ENCODE results near the gene PRR12.

Gene PRR12

DNA sequence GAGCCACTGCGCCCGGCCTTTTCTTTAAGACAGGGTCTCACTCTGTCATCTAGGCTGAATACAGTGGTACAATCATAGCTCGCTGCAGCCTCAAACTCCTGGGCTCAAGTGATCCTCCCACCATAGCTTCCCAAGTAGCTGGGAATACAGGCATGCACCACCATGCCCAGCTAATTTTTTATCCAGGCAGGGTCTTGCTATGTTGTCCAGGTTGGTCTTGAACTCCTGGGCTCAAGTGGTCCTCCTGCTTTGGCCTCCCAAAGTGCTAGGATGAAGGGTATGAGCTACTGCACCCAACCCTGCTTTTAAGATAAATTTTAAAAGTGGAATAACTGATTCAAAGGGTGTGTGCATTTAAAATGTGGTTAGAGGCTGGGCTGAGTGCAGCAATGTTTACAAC is 24.7 kb upstream of the PRR12 start:
- H3K4me3 ChIP-seq (ENCODE audit: low read depth, low read length), result no peak overlapping the region
- TF ChIP-seq, protein P1, sequence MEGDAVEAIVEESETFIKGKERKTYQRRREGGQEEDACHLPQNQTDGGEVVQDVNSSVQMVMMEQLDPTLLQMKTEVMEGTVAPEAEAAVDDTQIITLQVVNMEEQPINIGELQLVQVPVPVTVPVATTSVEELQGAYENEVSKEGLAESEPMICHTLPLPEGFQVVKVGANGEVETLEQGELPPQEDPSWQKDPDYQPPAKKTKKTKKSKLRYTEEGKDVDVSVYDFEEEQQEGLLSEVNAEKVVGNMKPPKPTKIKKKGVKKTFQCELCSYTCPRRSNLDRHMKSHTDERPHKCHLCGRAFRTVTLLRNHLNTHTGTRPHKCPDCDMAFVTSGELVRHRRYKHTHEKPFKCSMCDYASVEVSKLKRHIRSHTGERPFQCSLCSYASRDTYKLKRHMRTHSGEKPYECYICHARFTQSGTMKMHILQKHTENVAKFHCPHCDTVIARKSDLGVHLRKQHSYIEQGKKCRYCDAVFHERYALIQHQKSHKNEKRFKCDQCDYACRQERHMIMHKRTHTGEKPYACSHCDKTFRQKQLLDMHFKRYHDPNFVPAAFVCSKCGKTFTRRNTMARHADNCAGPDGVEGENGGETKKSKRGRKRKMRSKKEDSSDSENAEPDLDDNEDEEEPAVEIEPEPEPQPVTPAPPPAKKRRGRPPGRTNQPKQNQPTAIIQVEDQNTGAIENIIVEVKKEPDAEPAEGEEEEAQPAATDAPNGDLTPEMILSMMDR (IDR thresholded peaks at IDR 0.05; ENCODE audit: low read depth, low read length), result no peak
- TF ChIP-seq MYC (IDR thresholded peaks at IDR 0.05; ENCODE audit: low read depth, low read length), result no peak
- TF ChIP-seq POLR2A (IDR thresholded peaks at IDR 0.05; ENCODE audit: extremely low read depth, insufficient read length), result no peak
- TF ChIP-seq MAX (IDR thresholded peaks at IDR 0.05; ENCODE audit: low read depth, low read length), result no peak
- DNase-seq (ENCODE audit: low read depth), result no peak

- DNase-seq (ENCODE audit: low read depth), result peak; percentile 70
These were observed 23.0 kb upstream of the PRR12 start for GRCh38 chr19:49567861-49568441.

GRCh38 chr19:49570138-49570856 is 20.7 kb upstream of the PRR12 start:
- no peak overlapping the region for H3K4me3 ChIP-seq (ENCODE audit: low read depth, low read length)
- TF ChIP-seq POLR2A (IDR thresholded peaks at IDR 0.05; ENCODE audit: extremely low read depth, insufficient read length), result no peak
- TF ChIP-seq MYC (IDR thresholded peaks at IDR 0.05; ENCODE audit: low read depth, low read length), result peak; percentile 40; the same call in 1 of the 2 replicates
- TF ChIP-seq, protein P1 (IDR thresholded peaks at IDR 0.05; ENCODE audit: low read depth, low read length), result peak; percentile 98
- peak; percentile 88 for DNase-seq (ENCODE audit: low read depth)

More at GRCh38 chr19:49567861-49568441, 23.0 kb upstream of the PRR12 start:
- TF ChIP-seq MYC (IDR thresholded peaks at IDR 0.05; ENCODE audit: low read depth, low read length) (no peak), MAX (IDR thresholded peaks at IDR 0.05; ENCODE audit: low read depth, low read length) (no peak), POLR2A (IDR thresholded peaks at IDR 0.05; ENCODE audit: extremely low read depth, insufficient read length) (no peak)
- TF ChIP-seq, protein P1 (IDR thresholded peaks at IDR 0.05; ENCODE audit: low read depth, low read length), result no peak
- H3K4me3 ChIP-seq (ENCODE audit: low read depth, low read length), result no peak overlapping the region

GRCh38 chr19:49570997-49571676 is 19.8 kb upstream of the PRR12 start:
- TF ChIP-seq, protein P1 (IDR thresholded peaks at IDR 0.05; ENCODE audit: low read depth, low read length), result no peak
- no peak for TF ChIP-seq MYC (IDR thresholded peaks at IDR 0.05; ENCODE audit: low read depth, low read length)
- TF ChIP-seq MAX (IDR thresholded peaks at IDR 0.05; ENCODE audit: low read depth, low read length), result no peak
- TF ChIP-seq POLR2A (IDR thresholded peaks at IDR 0.05; ENCODE audit: extremely low read depth, insufficient read length), result no peak
- no peak overlapping the region for H3K4me3 ChIP-seq (ENCODE audit: low read depth, low read length)
- DNase-seq (ENCODE audit: low read depth), result peak; percentile 46

- no peak for DNase-seq (ENCODE audit: low read depth)
- TF ChIP-seq MYC (IDR thresholded peaks at IDR 0.05; ENCODE audit: low read depth, low read length) (no peak), MAX (IDR thresholded peaks at IDR 0.05; ENCODE audit: low read depth, low read length) (no peak), POLR2A (IDR thresholded peaks at IDR 0.05; ENCODE audit: extremely low read depth, insufficient read length) (no peak)
- TF ChIP-seq, protein P1 (IDR thresholded peaks at IDR 0.05; ENCODE audit: low read depth, low read length), result no peak
- H3K4me3 ChIP-seq (ENCODE audit: low read depth, low read length), result no peak overlapping the region
These were observed 18.0 kb upstream of the PRR12 start for GRCh38 chr19:49573009-49573408.
